ENCODE results near the gene MED8. TPM values are rescaled to one million over a fixed set of nuclear protein-coding genes. Genes with fewer than 3 reads are reported as not detected.

Gene MED8
- total and polyA plus RNA-seq, 2 donors from 2014 or later, result 36.5 to 44.3 TPM

- Histone ChIP-seq H3K36me3 (ENCODE audit: control insufficient read depth in 2 of 3, insufficient read depth in 3 of 3, low read length in 3 of 3) (peaks cover 0 to 2% (median 0%) of the 10 kb centered on the region in 3 donors), H3K27ac (ENCODE audit: low read depth in 2 of 2, low read length in 2 of 2) (no peak overlapping the region), H3K27me3 (ENCODE audit: control insufficient read depth, insufficient read depth, low read length) (no peaks in the 10 kb centered on the region), H3K9me3 (ENCODE audit: control insufficient read depth in 2 of 3, insufficient read depth in 1 of 3, low read length in 3 of 3) (no peaks in the 10 kb centered on the region), H3K4me1 (ENCODE audit: control insufficient read depth in 2 of 3, insufficient read depth in 2 of 3, low read depth in 1 of 3, low read length in 3 of 3) (peaks cover 0 to 10% (median 6%) of the 10 kb centered on the region in 3 donors), H3K4me3 (ENCODE audit: low read length in 3 of 3) (no peak overlapping the region), H3K9ac (ENCODE audit: low read length in 3 of 3) (no peak overlapping the region)
- FAIRE-seq (no peak), DNase-seq (no peak)
- intact Hi-C loops (cut with DNase I), result no loop called here
- no peak for TF ChIP-seq CTCF (IDR thresholded peaks at IDR 0.05; ENCODE audit: borderline replicate concordance, extremely low read depth, insufficient read depth)
Measured at GRCh38 chr1:43357251-43357650, 32.3 kb downstream of the MED8 start.

- intact Hi-C loops (cut with DNase I), result no loop called here
- Histone ChIP-seq H3K9ac (ENCODE audit: low read length in 3 of 3) (no peak overlapping the region), H3K27me3 (ENCODE audit: control insufficient read depth, insufficient read depth, low read length) (no peaks in the 10 kb centered on the region), H3K27ac (ENCODE audit: low read depth in 2 of 2, low read length in 2 of 2) (no peak overlapping the region), H3K4me1 (ENCODE audit: control insufficient read depth in 2 of 3, insufficient read depth in 2 of 3, low read depth in 1 of 3, low read length in 3 of 3) (peaks cover 0 to 15% (median 12%) of the 10 kb centered on the region in 3 donors), H3K36me3 (ENCODE audit: control insufficient read depth in 2 of 3, insufficient read depth in 3 of 3, low read length in 3 of 3) (no peaks in the 10 kb centered on the region), H3K9me3 (ENCODE audit: control insufficient read depth in 2 of 3, insufficient read depth in 1 of 3, low read length in 3 of 3) (no peaks in the 10 kb centered on the region), H3K4me3 (ENCODE audit: low read length in 3 of 3) (no peak overlapping the region)
- DNase-seq (no peak), FAIRE-seq (no peak)
- TF ChIP-seq CTCF (IDR thresholded peaks at IDR 0.05; ENCODE audit: borderline replicate concordance, extremely low read depth, insufficient read depth), result no peak
Measured at GRCh38 chr1:43354936-43355335, 34.7 kb downstream of the MED8 start.

GRCh38 chr1:43354471-43354870 is 35.1 kb downstream of the MED8 start:
- Histone ChIP-seq H3K4me1 (ENCODE audit: control insufficient read depth in 2 of 3, insufficient read depth in 2 of 3, low read depth in 1 of 3, low read length in 3 of 3) (peaks cover 3 to 19% (median 15%) of the 10 kb centered on the region in 3 donors), H3K36me3 (ENCODE audit: control insufficient read depth in 2 of 3, insufficient read depth in 3 of 3, low read length in 3 of 3) (no peaks in the 10 kb centered on the region), H3K27me3 (ENCODE audit: control insufficient read depth, insufficient read depth, low read length) (no peaks in the 10 kb centered on the region), H3K4me3 (ENCODE audit: low read length in 3 of 3) (no peak overlapping the region), H3K9me3 (ENCODE audit: control insufficient read depth in 2 of 3, insufficient read depth in 1 of 3, low read length in 3 of 3) (no peaks in the 10 kb centered on the region), H3K27ac (ENCODE audit: low read depth in 2 of 2, low read length in 2 of 2) (no peak overlapping the region), H3K9ac (ENCODE audit: low read length in 3 of 3) (no peak overlapping the region)
- TF ChIP-seq CTCF (IDR thresholded peaks at IDR 0.05; ENCODE audit: borderline replicate concordance, extremely low read depth, insufficient read depth), result no peak
- DNase-seq (no peak), FAIRE-seq (no peak)
- intact Hi-C loops (cut with DNase I), result no loop called here

GRCh38 chr1:43352881-43353280 is 36.7 kb downstream of the MED8 start:
- Histone ChIP-seq H3K27ac (ENCODE audit: low read depth in 2 of 2, low read length in 2 of 2) (no peak overlapping the region), H3K4me1 (ENCODE audit: control insufficient read depth in 2 of 3, insufficient read depth in 2 of 3, low read depth in 1 of 3, low read length in 3 of 3) (peaks cover 3 to 18% (median 10%) of the 10 kb centered on the region in 3 donors), H3K9me3 (ENCODE audit: control insufficient read depth in 2 of 3, insufficient read depth in 1 of 3, low read length in 3 of 3) (no peaks in the 10 kb centered on the region), H3K27me3 (ENCODE audit: control insufficient read depth, insufficient read depth, low read length) (no peaks in the 10 kb centered on the region), H3K36me3 (ENCODE audit: control insufficient read depth in 2 of 3, insufficient read depth in 3 of 3, low read length in 3 of 3) (no peaks in the 10 kb centered on the region), H3K9ac (ENCODE audit: low read length in 3 of 3) (no peak overlapping the region), H3K4me3 (ENCODE audit: low read length in 3 of 3) (no peak overlapping the region)
- peak in 2 of 5 donors; percentile 20 to 30 for DNase-seq
- TF ChIP-seq CTCF (IDR thresholded peaks at IDR 0.05; ENCODE audit: borderline replicate concordance, extremely low read depth, insufficient read depth), result no peak
- intact Hi-C loops (cut with DNase I), result no loop called here
- FAIRE-seq, result no peak
